Pancreas (tissue), 10 donors: ENCODE results near the gene ADD2. TPM values are rescaled to one million over a fixed set of nuclear protein-coding genes. Genes with fewer than 3 reads are reported as not detected.
A peak's percentile ranks its signal among the peaks of the same experiment; 100 is the strongest.

Experiments used
- ATAC-seq, 4 donors: fragments of 200-7000 bp; cut with Tn5 transposase; one replicate each; pipeline versions ENCODE4 v1.8.0 to v1.9.1; 2020; ENCODE audit warnings: mild to moderate bottlenecking in 4 of 4, moderate library complexity in 4 of 4
- DNase-seq, 6 donors: peaks; one replicate each; pipeline ENCODE4 v3.0.0-alpha.2; 2020
- FAIRE-seq: peaks from 2 replicates; lab custom pipeline; 2012; peaks lifted over from hg19 to GRCh38; lab: Jason Lieb, UNC
- H3K27ac ChIP-seq, 4 donors: fragments of 200-600 bp; sonication (generic); 1 replicate in 3 of 4; 2 replicates in 1 of 4; pipeline versions ENCODE4 v1.5.0 to v1.8.0; 2020
- H3K27me3 ChIP-seq, 4 donors: fragments of 200-600 bp; one replicate each; pipeline ENCODE4 v1.8.0; 2021
- H3K36me3 ChIP-seq, 3 donors: fragments of 200-600 bp; sonication (generic) in 1 of 3; one replicate each; pipeline versions ENCODE4 v1.5.0 to v1.8.0; 2020 to 2021
- H3K4me1 ChIP-seq, 3 donors: fragments of 200-600 bp; one replicate each; pipeline ENCODE4 v1.8.0; 2021
- H3K4me3 ChIP-seq, 4 donors: fragments of 200-600 bp; sonication (generic) in 2 of 4; one replicate each; pipeline versions ENCODE4 v1.5.0 to v1.8.0; 2020 to 2021
- H3K9me3 ChIP-seq, 4 donors: fragments of 200-600 bp; one replicate each; pipeline ENCODE4 v1.8.0; 2021
- WGBS, 2 donors: extraction: QIAGEN DNeasy Blood & Tissue Kit; methylation state at CpG; one replicate each; pipeline ENCODE4 v1.1.7; 2013; 5-methylcytosine and 5-hydroxymethylcytosine counted together
- intact Hi-C, 3 donors: fragments of 100-400 bp; cut with DNase I; formaldehyde crosslinking; loops; one replicate each; pipeline versions ENCODE4 v1.11.1 to v1.14.2; 2022
- polyA plus RNA-seq, 2 donors: library from polyadenylated mRNA; stranded (reverse); fragments of 200-250 nt; gene quantifications; one replicate each; pipeline ENCODE4 v1.2.3, GENCODE V29; 2013
- total RNA-seq, 6 donors: library from RNA; stranded (reverse); fragmentation: NEBNext Ultra II Directional in 4 of 6; extraction: Animal tissue kit (Norgen Biotek cat#: 25700) in 4 of 6; gene quantifications; one replicate each; pipeline versions ENCODE4 v1.2.1 to v1.2.4, GENCODE V29; 2021 to 2023
- TF ChIP-seq, protein P1 (sequence below), 4 donors: fragments of 200-600 bp; sonication (generic) in 3 of 4; IDR thresholded peaks; one replicate each; pipeline versions ENCODE4 v1.5.0 to v1.8.0; 2021; ENCODE audit warnings: antibody characterized with exemption in 4 of 4
- donor health status: healthy with polysubstance abuse.
- donor health status: DM: no; HTN: no; CAD: no; lungs with moderate emphysema.
- donor health status: DM: no; HTN: no; CAD: no.
- donor health status: control.
- donor health status: control.
- donor health status: Bipolar disorder and iron deficiency.
- donor health status: DM: yes; HTN: yes; CAD: no.
- donor health status: DM: no; HTN: no; CAD: no.
- donor health status: DM: no; HTN: no; CAD: no.
- donor health status: DM: yes; HTN: yes; CAD: no.

Gene ADD2
- total and polyA plus RNA-seq, 8 donors, result 0.38 to 5.5 (median 3.3) TPM

DNA sequence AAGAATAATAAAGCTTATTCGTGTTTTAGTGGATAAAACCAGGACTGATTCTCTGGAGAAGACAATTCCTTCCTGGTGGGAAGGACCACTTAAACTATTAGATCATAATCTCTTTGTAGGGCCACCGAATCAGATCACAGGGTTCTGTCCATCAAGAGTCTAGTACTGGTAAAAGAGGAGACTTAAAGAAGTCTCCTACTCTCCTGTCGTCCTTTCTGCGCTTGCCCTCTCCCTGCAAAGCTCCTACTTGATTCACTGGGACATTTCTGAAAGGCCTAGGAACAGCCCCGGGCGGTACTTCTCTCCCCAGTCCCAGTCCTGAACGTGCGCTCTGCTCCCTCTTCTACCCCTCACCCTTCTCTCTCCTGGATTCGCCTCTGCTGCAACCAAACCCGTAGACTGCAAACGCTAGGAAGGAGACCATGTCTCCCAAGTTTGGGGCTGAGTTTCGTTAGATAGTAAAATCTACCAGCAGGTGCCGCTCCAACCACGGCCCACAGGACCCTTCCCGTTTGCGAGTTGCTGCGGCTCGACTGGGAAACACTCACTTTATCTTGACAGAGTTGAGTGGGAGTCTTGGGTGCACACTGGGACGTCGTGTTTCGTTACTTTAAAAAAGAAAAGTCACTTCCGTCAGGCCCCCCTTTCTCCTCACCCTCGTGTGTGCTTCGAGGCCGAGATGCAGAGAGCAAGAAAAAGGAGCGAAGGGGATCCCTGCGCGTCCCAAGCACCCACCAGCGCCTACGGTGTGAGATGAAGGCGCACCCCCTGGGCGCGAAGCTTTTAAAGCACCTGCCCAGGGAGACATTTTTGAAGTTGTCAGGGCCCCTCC is 21.5 kb upstream of the ADD2 start:
- TF ChIP-seq, protein P1, sequence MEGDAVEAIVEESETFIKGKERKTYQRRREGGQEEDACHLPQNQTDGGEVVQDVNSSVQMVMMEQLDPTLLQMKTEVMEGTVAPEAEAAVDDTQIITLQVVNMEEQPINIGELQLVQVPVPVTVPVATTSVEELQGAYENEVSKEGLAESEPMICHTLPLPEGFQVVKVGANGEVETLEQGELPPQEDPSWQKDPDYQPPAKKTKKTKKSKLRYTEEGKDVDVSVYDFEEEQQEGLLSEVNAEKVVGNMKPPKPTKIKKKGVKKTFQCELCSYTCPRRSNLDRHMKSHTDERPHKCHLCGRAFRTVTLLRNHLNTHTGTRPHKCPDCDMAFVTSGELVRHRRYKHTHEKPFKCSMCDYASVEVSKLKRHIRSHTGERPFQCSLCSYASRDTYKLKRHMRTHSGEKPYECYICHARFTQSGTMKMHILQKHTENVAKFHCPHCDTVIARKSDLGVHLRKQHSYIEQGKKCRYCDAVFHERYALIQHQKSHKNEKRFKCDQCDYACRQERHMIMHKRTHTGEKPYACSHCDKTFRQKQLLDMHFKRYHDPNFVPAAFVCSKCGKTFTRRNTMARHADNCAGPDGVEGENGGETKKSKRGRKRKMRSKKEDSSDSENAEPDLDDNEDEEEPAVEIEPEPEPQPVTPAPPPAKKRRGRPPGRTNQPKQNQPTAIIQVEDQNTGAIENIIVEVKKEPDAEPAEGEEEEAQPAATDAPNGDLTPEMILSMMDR (IDR thresholded peaks at IDR 0.05), result peak in 3 of 4 donors; percentile 7 to 52 (median 41)
- Histone ChIP-seq H3K4me3 (peak overlapping the region in 3 of 4 donors; percentile 1 to 36 (median 15)), H3K27ac (no peak overlapping the region), H3K27me3 (peaks cover 0 to 17% (median 2%) of the 10 kb centered on the region in 4 donors), H3K36me3 (no peaks in the 10 kb centered on the region), H3K9me3 (no peaks in the 10 kb centered on the region), H3K4me1 (peaks cover 0 to 11% (median 0%) of the 10 kb centered on the region in 3 donors)
- intact Hi-C loops, result loop anchor here in 1 of 3 donors (10.0 kb wide), 1 partner anchor 145 kb away; the partner anchor contains the start of gene ATP6V1B1
- ATAC-seq (peak; percentile 88 to 95 (median 92)), FAIRE-seq (no peak), DNase-seq (peak; percentile 58 to 85 (median 71))
- WGBS, 2 donors, result 5 to 9% methylated on average over 33 of the region's 33 CpGs

DNA sequence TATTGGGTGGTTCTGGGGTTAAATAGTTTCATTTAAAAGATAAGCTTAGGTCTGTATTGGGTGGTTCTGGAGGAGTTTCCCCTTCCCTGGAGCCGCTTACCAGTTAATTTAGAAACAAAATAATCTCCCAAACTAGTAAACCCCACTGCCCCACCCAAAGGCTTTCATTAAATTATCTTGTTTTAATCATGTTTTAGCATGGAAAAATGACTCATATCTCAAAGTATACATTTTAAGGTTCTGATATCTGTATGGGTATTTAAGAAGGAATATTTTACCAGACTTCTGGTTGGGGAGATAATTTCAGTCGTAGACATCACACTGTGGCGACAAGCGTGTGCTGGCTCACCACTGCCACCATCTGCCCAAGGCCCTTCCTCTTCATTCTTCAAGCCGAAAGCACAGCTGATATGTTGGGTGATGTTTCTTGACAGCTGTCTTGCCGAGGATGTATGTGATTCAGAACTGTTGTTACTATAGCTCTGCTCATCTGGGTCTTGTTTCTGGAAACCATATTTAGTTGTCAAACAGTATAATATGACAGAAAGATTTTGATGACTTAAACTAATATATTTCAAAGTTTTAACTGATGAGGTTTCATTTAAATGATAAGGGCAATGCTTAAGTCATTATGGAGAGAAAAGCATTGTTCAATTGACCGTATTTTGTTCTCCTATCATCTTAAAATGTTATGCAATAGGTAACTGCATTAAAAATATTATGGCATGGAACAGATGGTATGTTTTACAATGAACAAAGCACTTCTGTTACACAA is 17.3 kb upstream of the ADD2 start:
- no peaks in the 10 kb centered on the region for H3K36me3 ChIP-seq
- no peak overlapping the region for H3K4me3 ChIP-seq
- ATAC-seq (peak in 1 of 4 donors; percentile 39), DNase-seq (no peak), FAIRE-seq (no peak)
- 15 to 17% methylated on average over 7 of the region's 7 CpGs for WGBS, 2 donors
- H3K9me3 ChIP-seq, result no peaks in the 10 kb centered on the region
- intact Hi-C loops, result loop anchor here in 1 of 3 donors (10.0 kb wide), 1 partner anchor 149 kb away; the partner anchor contains the start of gene ATP6V1B1
- no peak overlapping the region for H3K27ac ChIP-seq
- H3K27me3 ChIP-seq, result peaks cover 0 to 17% (median under 1%) of the 10 kb centered on the region in 4 donors
- H3K4me1 ChIP-seq, result peaks cover 0 to 3% (median 0%) of the 10 kb centered on the region in 3 donors
- TF ChIP-seq, protein P1 (IDR thresholded peaks at IDR 0.05), result no peak

DNA sequence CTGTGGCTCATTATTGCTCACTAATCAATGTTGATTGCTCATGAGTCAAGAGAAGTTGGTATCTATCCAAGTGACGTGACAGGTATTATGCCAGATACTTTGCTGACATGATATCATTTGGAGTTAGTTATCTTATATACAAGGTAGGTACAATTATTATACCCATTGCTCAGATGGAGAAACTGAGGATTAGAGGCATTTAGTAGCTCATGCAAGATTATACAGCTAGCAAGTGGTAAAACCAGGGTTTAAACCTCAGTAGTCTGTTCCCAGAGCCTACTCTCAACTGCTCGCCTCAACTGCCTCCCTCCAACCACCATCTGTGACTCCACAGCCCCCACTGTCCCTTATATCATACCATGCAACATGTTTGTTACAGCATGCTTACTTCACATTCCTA is 16.3 kb upstream of the ADD2 start:
- WGBS, 2 donors, result 70 to 83% methylated on average over 2 of the region's 2 CpGs
- TF ChIP-seq, protein P1 (IDR thresholded peaks at IDR 0.05), result no peak
- H3K4me1 ChIP-seq, result no peaks in the 10 kb centered on the region
- no peak overlapping the region for H3K4me3 ChIP-seq
- no peak for FAIRE-seq
- no peaks in the 10 kb centered on the region for H3K9me3 ChIP-seq
- H3K36me3 ChIP-seq, result no peaks in the 10 kb centered on the region
- no peak for DNase-seq
- H3K27ac ChIP-seq, result no peak overlapping the region
- peaks cover 0 to 17% (median 0%) of the 10 kb centered on the region in 4 donors for H3K27me3 ChIP-seq
- no peak for ATAC-seq
- intact Hi-C loops, result loop anchor here in 1 of 3 donors (10.0 kb wide), 1 partner anchor 150 kb away; the partner anchor contains the start of gene ATP6V1B1

DNA sequence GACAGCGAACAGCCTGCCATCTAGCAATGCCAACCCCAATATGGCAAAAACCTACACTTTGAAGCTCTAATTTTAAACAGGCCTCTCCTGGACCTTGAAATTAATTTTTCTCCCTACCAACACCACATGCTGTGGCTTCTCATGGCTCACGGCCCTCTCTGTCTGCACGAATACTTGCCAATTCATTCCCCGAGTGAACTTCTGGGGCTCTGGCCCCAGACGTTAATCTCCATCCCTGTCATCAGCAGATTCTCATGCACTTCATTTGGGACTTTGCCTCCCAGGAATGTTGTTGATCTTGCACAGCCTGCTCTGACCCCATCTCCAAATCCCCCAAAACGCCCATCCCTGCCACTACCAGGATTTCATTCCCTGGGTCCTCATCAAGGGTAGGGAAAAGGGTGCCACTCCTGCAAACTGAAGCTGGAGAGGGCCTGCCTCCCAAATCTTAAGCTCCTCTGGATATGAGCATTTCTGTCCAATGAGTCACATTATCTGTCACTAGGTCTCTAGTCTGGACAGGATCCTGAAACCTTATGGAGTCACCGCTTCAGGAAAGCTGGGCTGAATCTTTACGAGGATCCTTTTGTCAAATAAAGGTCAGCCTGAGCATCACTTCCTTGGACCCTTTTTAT is 12.0 kb upstream of the ADD2 start:
- DNase-seq, result no peak
- H3K9me3 ChIP-seq, result no peaks in the 10 kb centered on the region
- H3K4me3 ChIP-seq, result no peak overlapping the region
- H3K27ac ChIP-seq, result no peak overlapping the region
- H3K4me1 ChIP-seq, result no peaks in the 10 kb centered on the region
- 73 to 86% methylated on average over 8 of the region's 8 CpGs for WGBS, 2 donors
- no peaks in the 10 kb centered on the region for H3K36me3 ChIP-seq
- intact Hi-C loops, result loop anchor here in 1 of 3 donors (10.0 kb wide), 1 partner anchor 155 kb away; the partner anchor contains the start of gene ATP6V1B1
- TF ChIP-seq, protein P1 (IDR thresholded peaks at IDR 0.05), result no peak
- FAIRE-seq, result no peak
- ATAC-seq, result no peak
- H3K27me3 ChIP-seq, result no peaks in the 10 kb centered on the region
